Endothelial cell of umbilical vein (primary cell): ENCODE results near the gene RORB. TPM values are rescaled to one million over a fixed set of nuclear protein-coding genes. Genes with fewer than 3 reads are reported as not detected.

ENCODE experiments used
- BruUV-seq: library from RNA; stranded (reverse); fragments of 400-500 nt; replicated peaks from 2 replicates; lab custom pipeline; 2021; lab: Mats Ljungman, UMichigan
- CTCF ChIA-PET: fragments of 300-600, 350-600 bp; sonication (Branson Sonifier 250); formaldehyde crosslinking; loops from one replicate; lab custom pipeline; 2021; ENCODE audit warnings: antibody characterized with exemption, inconsistent platforms; lab: Charles Lee
- POLR2A ChIA-PET: fragments of 300-600, 350-600 bp; sonication (Branson Sonifier 250); formaldehyde crosslinking; loops from one replicate; lab custom pipeline; 2021; ENCODE audit warnings: antibody characterized with exemption, inconsistent platforms; lab: Charles Lee
- DNase-seq: peaks from one replicate; pipeline ENCODE4 v3.0.0-alpha.2; 2011; ENCODE audit warnings: low read depth, low spot score
- FAIRE-seq: peaks from 2 replicates; lab custom pipeline; 2011; peaks lifted over from hg19 to GRCh38; lab: Jason Lieb, UNC
- H2AFZ ChIP-seq: 2 replicates; pipeline ENCODE4 v1.6.0; 2012; ENCODE audit warnings: low read depth, low read length, control low read depth, inconsistent platforms
- H3K27ac ChIP-seq: 2 replicates; pipeline ENCODE4 v1.5.1; 2011; ENCODE audit warnings: low read depth, mild to moderate bottlenecking, control low read depth, low read length, moderate library complexity; ENCODE audit not compliant: insufficient read depth
- H3K27me3 ChIP-seq, 2 experiments: 2 replicates each; pipeline versions ENCODE4 v1.6.0 to v1.6.1; 2011; ENCODE audit warnings: low read length in 2 of 2, mixed read lengths in 1 of 2; ENCODE audit not compliant: control insufficient read depth in 2 of 2, insufficient read depth in 2 of 2
- H3K36me3 ChIP-seq, 2 experiments: 2 replicates in 1 of 2; 3 replicates in 1 of 2; pipeline ENCODE4 v1.5.1; 2011; ENCODE audit warnings: low read length in 2 of 2, mild to moderate bottlenecking in 1 of 2, moderate library complexity in 1 of 2; ENCODE audit not compliant: control insufficient read depth in 2 of 2, insufficient read depth in 2 of 2; ENCODE audit errors: extremely low read depth in 1 of 2
- H3K4me1 ChIP-seq: 3 replicates; pipeline ENCODE4 v1.5.1; 2011; ENCODE audit warnings: mild to moderate bottlenecking, low read length; ENCODE audit not compliant: control insufficient read depth, insufficient read depth; ENCODE audit errors: extremely low read depth
- H3K4me2 ChIP-seq: 2 replicates; pipeline ENCODE4 v1.6.1; 2011; ENCODE audit warnings: low read length, control low read depth, mixed read lengths; ENCODE audit not compliant: insufficient read depth
- H3K4me3 ChIP-seq, 3 experiments: fragments of 200-600 bp in 1 of 3; sonication (generic), shearing (Covaris generic) in 1 of 3; replicated peaks in 1 of 3; 2 replicates each; pipeline ENCODE4 v1.5.1; 2011 to 2016; ENCODE audit warnings: control low read depth in 3 of 3, low read length in 3 of 3, mild to moderate bottlenecking in 2 of 3, inconsistent platforms in 1 of 3, low read depth in 1 of 3, moderate library complexity in 1 of 3; ENCODE audit not compliant: insufficient read depth in 1 of 3
- H3K79me2 ChIP-seq: 2 replicates; pipeline ENCODE4 v1.6.0; 2012; ENCODE audit warnings: low read length, inconsistent platforms; ENCODE audit not compliant: control insufficient read depth, insufficient read depth
- H3K9ac ChIP-seq: replicated peaks from 2 replicates; pipeline ENCODE3; 2011; ENCODE audit warnings: low read length, control low read depth; ENCODE audit not compliant: insufficient read depth; ENCODE audit errors: extremely low read depth
- H3K9me1 ChIP-seq: replicated peaks from 3 replicates; pipeline ENCODE4 v1.6.0; 2011; ENCODE audit warnings: mild to moderate bottlenecking, low read length; ENCODE audit not compliant: control insufficient read depth, insufficient read depth; ENCODE audit errors: extremely low read depth
- H3K9me3 ChIP-seq: replicated peaks from 2 replicates; pipeline ENCODE4 v1.5.1; 2012; ENCODE audit warnings: low read length, inconsistent platforms; ENCODE audit not compliant: control insufficient read depth, insufficient read depth
- H4K20me1 ChIP-seq: replicated peaks from 2 replicates; pipeline ENCODE3; 2011; ENCODE audit warnings: mild to moderate bottlenecking, low read length; ENCODE audit not compliant: control insufficient read depth, insufficient read depth; ENCODE audit errors: extremely low read depth
- EZH2 ChIP-seq: IDR thresholded peaks from 2 replicates; pipeline ENCODE4 v1.6.1; 2012; ENCODE audit warnings: borderline replicate concordance, low read depth, mild to moderate bottlenecking, moderate library complexity, low read length, inconsistent platforms; ENCODE audit not compliant: severe bottlenecking
- FOS ChIP-seq: IDR thresholded peaks from 2 replicates; pipeline ENCODE4 v1.6.1; 2011; ENCODE audit warnings: mild to moderate bottlenecking, low read length, moderate library complexity, borderline replicate concordance; ENCODE audit not compliant: insufficient read depth
- GATA2 ChIP-seq: IDR thresholded peaks from 2 replicates; pipeline ENCODE4 v1.7.0; 2011; ENCODE audit warnings: low read depth, mild to moderate bottlenecking, moderate library complexity, mixed read lengths, low read length; ENCODE audit not compliant: insufficient read length, insufficient read depth
- JUN ChIP-seq: IDR thresholded peaks from 2 replicates; pipeline ENCODE4 v1.6.1; 2011; ENCODE audit warnings: borderline replicate concordance, low read depth; ENCODE audit not compliant: insufficient read length, insufficient read depth
- MYC ChIP-seq: IDR thresholded peaks from one replicate; pipeline ENCODE4 v1.6.1; 2011; ENCODE audit warnings: mild to moderate bottlenecking, low read depth, low read length
- POLR2A ChIP-seq: IDR thresholded peaks from 2 replicates; pipeline ENCODE4 v1.6.1; 2012; ENCODE audit warnings: low read depth, mild to moderate bottlenecking, control low read depth, low read length
- POLR2AphosphoS5 ChIP-seq: IDR thresholded peaks from 2 replicates; pipeline ENCODE4 v1.6.1; 2012; ENCODE audit warnings: low read depth, mild to moderate bottlenecking, control low read depth, low read length, moderate library complexity; ENCODE audit not compliant: insufficient read depth
- dilution Hi-C: fragments of 300-500 bp; cut with MboI; formaldehyde crosslinking; loops from one replicate; pipeline ENCODE4 v1.15.0; 2019; ENCODE audit warnings: low sequenced_read_pairs; ENCODE audit not compliant: extremely low pct_ligation_motif_present
- intact Hi-C: fragments of 100-400 bp; cut with micrococcal nuclease; formaldehyde crosslinking; loops from one replicate; pipeline ENCODE4 v1.10.0; 2022
- polyA plus RNA-seq, 4 experiments: library from polyadenylated mRNA; depleted of rRNA in 3 of 4; stranded (reverse) in 3 of 4; unstranded in 1 of 4; fragments of >200 nt; gene quantifications; 2 replicates each; pipeline versions ENCODE4 v1.2.1 to v1.2.3, GENCODE V29; 2011 to 2012; ENCODE audit warnings: missing spikeins in 1 of 4
- total RNA-seq: library from RNA; stranded (reverse); gene quantifications from 2 replicates; pipeline ENCODE4 v1.2.3, GENCODE V29; 2021
- TF ChIP-seq, protein P1 (sequence below), 2 donors: IDR thresholded peaks; 1 replicate in 1 of 2; 2 replicates in 1 of 2; pipeline ENCODE4 v1.5.1; 2011; ENCODE audit warnings: low read length in 2 of 2, mild to moderate bottlenecking in 2 of 2, moderate library complexity in 2 of 2, control low read depth in 1 of 2, inconsistent platforms in 1 of 2, low read depth in 1 of 2; ENCODE audit not compliant: insufficient read depth in 1 of 2; ENCODE audit errors: extremely low read depth in 1 of 2
- TF ChIP-seq, protein P2 (sequence below): IDR thresholded peaks from 2 replicates; pipeline ENCODE4 v1.6.1; 2011; ENCODE audit not compliant: insufficient read depth, insufficient read length

The RORB gene
- total and polyA plus RNA-seq, 2 donors (not counting 3 experiments of a cell fraction or from before 2014, with no cell fraction given) = not detected

DNA sequence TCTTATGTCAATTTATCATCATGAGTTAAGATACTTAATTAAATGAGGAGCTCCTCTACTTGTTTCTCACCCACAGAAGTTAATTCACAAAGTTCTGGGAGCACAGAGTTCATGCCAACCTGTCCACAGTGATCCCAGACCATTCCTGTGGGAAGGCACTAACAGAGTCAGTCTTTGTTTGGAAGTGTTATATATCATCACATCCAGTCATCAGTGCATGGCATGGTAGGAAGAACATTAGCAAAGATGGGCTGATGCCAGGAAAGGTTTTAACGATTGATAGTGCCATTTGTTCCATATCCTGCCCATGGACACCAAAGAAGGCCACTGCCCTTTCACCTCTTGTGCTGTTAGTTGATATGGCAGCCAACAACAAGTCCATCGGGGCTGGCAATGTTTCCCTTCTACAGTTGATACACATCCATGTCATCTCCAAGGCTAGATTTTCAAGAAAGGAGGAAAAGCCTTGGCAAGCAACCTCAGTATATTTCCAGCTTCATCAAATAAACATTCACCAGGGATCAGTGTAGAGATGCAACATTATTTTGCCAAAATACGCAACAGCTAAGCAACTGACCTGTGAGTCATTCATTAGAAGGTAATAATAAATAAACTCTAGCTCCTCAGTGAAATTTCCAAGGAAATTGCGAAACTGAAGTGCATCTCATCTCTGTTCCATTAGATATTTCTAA lies 169.6 kb downstream of the RORB start:
- Histone ChIP-seq H3K9me1 (no peaks in the 10 kb centered on the region), H3K27ac (no peak overlapping the region), H3K27me3 (no peaks in the 10 kb centered on the region), H4K20me1 (no peaks in the 10 kb centered on the region), H2AFZ (no peak overlapping the region), H3K9me3 (no peaks in the 10 kb centered on the region), H3K4me2 (no peak overlapping the region), H3K4me3 (no peak overlapping the region), H3K4me1 (no peaks in the 10 kb centered on the region), H3K79me2 (no peaks in the 10 kb centered on the region), H3K9ac (no peak overlapping the region), H3K36me3 (no peaks in the 10 kb centered on the region)
- FAIRE-seq (no peak), DNase-seq (no peak)
- CTCF ChIA-PET = no interaction called here
- intact Hi-C loops (no loop called here), dilution Hi-C loops (no loop called here)
- TF ChIP-seq MYC (no peak), POLR2A (no peak), EZH2 (no peak), FOS (no peak), POLR2AphosphoS5 (no peak), JUN (no peak), GATA2 (no peak)
- TF ChIP-seq, protein P1, sequence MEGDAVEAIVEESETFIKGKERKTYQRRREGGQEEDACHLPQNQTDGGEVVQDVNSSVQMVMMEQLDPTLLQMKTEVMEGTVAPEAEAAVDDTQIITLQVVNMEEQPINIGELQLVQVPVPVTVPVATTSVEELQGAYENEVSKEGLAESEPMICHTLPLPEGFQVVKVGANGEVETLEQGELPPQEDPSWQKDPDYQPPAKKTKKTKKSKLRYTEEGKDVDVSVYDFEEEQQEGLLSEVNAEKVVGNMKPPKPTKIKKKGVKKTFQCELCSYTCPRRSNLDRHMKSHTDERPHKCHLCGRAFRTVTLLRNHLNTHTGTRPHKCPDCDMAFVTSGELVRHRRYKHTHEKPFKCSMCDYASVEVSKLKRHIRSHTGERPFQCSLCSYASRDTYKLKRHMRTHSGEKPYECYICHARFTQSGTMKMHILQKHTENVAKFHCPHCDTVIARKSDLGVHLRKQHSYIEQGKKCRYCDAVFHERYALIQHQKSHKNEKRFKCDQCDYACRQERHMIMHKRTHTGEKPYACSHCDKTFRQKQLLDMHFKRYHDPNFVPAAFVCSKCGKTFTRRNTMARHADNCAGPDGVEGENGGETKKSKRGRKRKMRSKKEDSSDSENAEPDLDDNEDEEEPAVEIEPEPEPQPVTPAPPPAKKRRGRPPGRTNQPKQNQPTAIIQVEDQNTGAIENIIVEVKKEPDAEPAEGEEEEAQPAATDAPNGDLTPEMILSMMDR (IDR thresholded peaks at IDR 0.05; ENCODE audit: extremely low read depth in 1 of 2, insufficient read depth in 1 of 2, low read depth in 1 of 2, low read length in 2 of 2) = no peak
- TF ChIP-seq, protein P2, sequence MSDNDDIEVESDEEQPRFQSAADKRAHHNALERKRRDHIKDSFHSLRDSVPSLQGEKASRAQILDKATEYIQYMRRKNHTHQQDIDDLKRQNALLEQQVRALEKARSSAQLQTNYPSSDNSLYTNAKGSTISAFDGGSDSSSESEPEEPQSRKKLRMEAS = no peak
- BruUV-seq = no TSS peak
- POLR2A ChIA-PET = no interaction called here
